Testis (tissue), 3 donors: ENCODE data around the gene GALNT14. TPM values are rescaled to one million over a fixed set of nuclear protein-coding genes. Genes with fewer than 3 reads are reported as not detected.

Source experiments
- DNase-seq: peaks from one replicate; pipeline ENCODE4 v3.0.0-alpha.2; 2019
- H3K27ac ChIP-seq, 2 donors: fragments of 200-600 bp; sonication (generic); one replicate each; pipeline ENCODE4 v1.5.1; 2019
- H3K27me3 ChIP-seq: fragments of 200-600 bp; sonication (generic); one replicate; pipeline ENCODE4 v1.5.1; 2019
- H3K36me3 ChIP-seq: fragments of 200-600 bp; sonication (generic); one replicate; pipeline ENCODE4 v1.5.1; 2017; ENCODE audit warnings: low read depth; ENCODE audit errors: missing control alignments
- H3K4me1 ChIP-seq: fragments of 200-600 bp; sonication (generic); one replicate; pipeline ENCODE4 v1.5.1; 2019
- H3K4me3 ChIP-seq, 2 donors: fragments of 200-600 bp; sonication (generic); one replicate each; pipeline ENCODE4 v1.5.1; 2017 to 2019
- H3K9me3 ChIP-seq: fragments of 200-600 bp; sonication (generic); one replicate; pipeline ENCODE4 v1.5.1; 2017
- POLR2A ChIP-seq: fragments of 450-650 bp; IDR thresholded peaks from one replicate; pipeline ENCODE4 v1.6.1; 2017; ENCODE audit warnings: antibody characterized with exemption, mild to moderate bottlenecking, moderate library complexity
- WGBS, 2 donors: methylation state at CpG; one replicate each; pipeline ENCODE4 v1.1.5; 2018; 5-methylcytosine and 5-hydroxymethylcytosine counted together
- intact Hi-C: fragments of 100-400 bp; cut with DNase I; formaldehyde crosslinking; loops from one replicate; pipeline ENCODE4 v1.15.1; 2023; ENCODE audit warnings: low total_unique reads
- polyA plus RNA-seq: library from polyadenylated mRNA; stranded (reverse); fragments of 350-450 nt; fragmentation: Illumina TruSeq; extraction: RNeasy Lipid Tissue Mini Kit (QIAGEN cat#74804); gene quantifications from one replicate; pipeline ENCODE4 v1.2.3, GENCODE V29; 2014; ENCODE audit warnings: low read depth, low replicate concordance; ENCODE audit not compliant: insufficient read depth
- total RNA-seq, 2 donors: library from RNA; depleted of rRNA; stranded (reverse); fragments of >200 nt; gene quantifications; one replicate each; pipeline ENCODE4 v1.2.3, GENCODE V29; 2016
- TF ChIP-seq, protein P1 (sequence below), 3 experiments: fragments of 450-650 bp in 2 of 3; fragments of 200-600 bp in 1 of 3; sonication (generic) in 1 of 3; IDR thresholded peaks; one replicate each; pipeline ENCODE4 v1.5.1; 2016 to 2019; ENCODE audit warnings: antibody characterized with exemption in 3 of 3, mild to moderate bottlenecking in 2 of 3, moderate library complexity in 1 of 3

GALNT14 gene
- total and polyA plus RNA-seq, 3 donors from 2014 or later, result 6.9 to 31.5 (median 11.6) TPM

GRCh38 chr2:31066086-31066485 lies 72.2 kb downstream of the GALNT14 start:
- intact Hi-C loops, result no loop called here
- Histone ChIP-seq H3K36me3 (no peaks in the 10 kb centered on the region), H3K27ac (no peak overlapping the region), H3K4me1 (no peaks in the 10 kb centered on the region), H3K4me3 (no peak overlapping the region), H3K27me3 (no peaks in the 10 kb centered on the region), H3K9me3 (no peaks in the 10 kb centered on the region)
- TF ChIP-seq, protein P1, sequence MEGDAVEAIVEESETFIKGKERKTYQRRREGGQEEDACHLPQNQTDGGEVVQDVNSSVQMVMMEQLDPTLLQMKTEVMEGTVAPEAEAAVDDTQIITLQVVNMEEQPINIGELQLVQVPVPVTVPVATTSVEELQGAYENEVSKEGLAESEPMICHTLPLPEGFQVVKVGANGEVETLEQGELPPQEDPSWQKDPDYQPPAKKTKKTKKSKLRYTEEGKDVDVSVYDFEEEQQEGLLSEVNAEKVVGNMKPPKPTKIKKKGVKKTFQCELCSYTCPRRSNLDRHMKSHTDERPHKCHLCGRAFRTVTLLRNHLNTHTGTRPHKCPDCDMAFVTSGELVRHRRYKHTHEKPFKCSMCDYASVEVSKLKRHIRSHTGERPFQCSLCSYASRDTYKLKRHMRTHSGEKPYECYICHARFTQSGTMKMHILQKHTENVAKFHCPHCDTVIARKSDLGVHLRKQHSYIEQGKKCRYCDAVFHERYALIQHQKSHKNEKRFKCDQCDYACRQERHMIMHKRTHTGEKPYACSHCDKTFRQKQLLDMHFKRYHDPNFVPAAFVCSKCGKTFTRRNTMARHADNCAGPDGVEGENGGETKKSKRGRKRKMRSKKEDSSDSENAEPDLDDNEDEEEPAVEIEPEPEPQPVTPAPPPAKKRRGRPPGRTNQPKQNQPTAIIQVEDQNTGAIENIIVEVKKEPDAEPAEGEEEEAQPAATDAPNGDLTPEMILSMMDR (IDR thresholded peaks at IDR 0.05), result no peak
- no peak for TF ChIP-seq POLR2A
- no peak for DNase-seq
- 40 to 65% methylated on average over 2 to 9 of the region's 9 CpGs for WGBS, 2 donors

GRCh38 chr2:31065356-31065755 lies 72.9 kb downstream of the GALNT14 start:
- Histone ChIP-seq H3K4me3 (no peak overlapping the region), H3K27ac (no peak overlapping the region), H3K36me3 (no peaks in the 10 kb centered on the region), H3K4me1 (no peaks in the 10 kb centered on the region), H3K27me3 (no peaks in the 10 kb centered on the region), H3K9me3 (no peaks in the 10 kb centered on the region)
- WGBS, 2 donors, result 70 to 89% methylated on average over 4 to 5 of the region's 5 CpGs
- intact Hi-C loops, result no loop called here
- no peak for DNase-seq
- no peak for TF ChIP-seq POLR2A
- TF ChIP-seq, protein P1 (IDR thresholded peaks at IDR 0.05), result no peak

DNA sequence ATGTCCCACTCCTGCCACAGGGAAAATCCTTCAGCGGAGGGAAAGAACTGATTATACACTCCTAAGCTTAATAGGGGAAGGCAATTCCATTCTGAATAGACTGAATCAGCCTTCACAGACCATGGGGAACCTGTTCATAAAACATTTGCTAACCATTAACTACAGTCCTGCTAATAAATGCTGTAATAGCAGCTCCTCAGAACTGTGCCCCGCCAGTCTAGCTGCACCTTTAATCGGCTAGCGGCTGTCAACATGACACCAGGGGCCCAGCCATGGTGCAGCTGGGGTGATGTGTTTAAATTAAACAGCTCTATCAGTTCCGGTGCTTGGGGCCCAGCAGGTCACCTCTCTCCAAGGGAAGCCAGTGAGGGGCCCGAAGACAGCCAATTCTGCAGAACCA lies 77.8 kb downstream of the GALNT14 start:
- Histone ChIP-seq H3K36me3 (no peaks in the 10 kb centered on the region), H3K27ac (no peak overlapping the region), H3K27me3 (no peaks in the 10 kb centered on the region), H3K9me3 (no peaks in the 10 kb centered on the region), H3K4me3 (no peak overlapping the region), H3K4me1 (peaks cover 1% of the 10 kb centered on the region)
- no peak for TF ChIP-seq POLR2A
- TF ChIP-seq, protein P1 (IDR thresholded peaks at IDR 0.05), result no peak
- no peak for DNase-seq
- WGBS, 2 donors, result 92% methylated on average over 6 of the region's 6 CpGs
- intact Hi-C loops, result no loop called here

DNA sequence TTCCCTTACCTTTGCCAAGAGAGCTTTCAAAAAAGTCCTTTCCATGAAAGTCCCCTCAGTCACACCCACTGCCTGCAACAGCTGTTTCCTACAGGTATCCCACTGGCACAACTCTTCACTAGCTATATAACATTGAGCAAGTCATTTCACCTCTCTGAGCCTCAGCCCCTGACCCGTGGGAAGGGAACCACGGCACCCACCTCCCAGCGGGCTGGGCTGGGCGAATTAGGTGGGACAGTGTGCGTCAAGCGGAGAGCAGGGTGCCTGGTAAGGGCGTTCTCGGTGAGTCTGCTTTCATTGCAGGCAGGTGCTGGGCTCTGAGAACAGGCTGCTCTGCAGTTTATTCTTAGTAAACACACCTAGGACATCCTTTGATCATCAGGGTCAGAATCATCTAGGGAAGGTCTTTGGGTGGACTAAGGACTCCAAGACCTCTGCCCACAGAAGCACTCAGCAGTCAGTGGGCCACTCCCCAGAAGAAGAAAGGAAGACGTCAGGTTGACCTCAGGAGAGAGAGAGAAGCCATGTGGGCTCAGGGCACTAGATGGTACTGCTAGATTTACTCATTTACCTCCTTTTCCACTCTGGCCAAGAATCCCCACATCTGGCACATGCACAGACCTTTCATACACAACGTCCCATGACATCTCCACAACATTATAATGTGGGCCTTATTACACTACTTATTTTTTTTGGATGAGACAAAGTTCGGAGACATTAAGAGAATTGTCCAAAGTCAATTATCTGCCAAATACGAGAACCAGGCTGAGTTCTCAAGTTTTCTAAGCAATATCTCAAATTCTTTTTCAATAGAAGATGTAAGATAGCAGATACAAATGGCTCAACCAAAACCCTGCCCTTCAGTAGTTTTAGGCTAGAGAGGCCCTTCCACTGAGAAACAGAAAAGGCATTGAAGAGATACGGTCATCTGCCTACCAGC lies 79.9 kb downstream of the GALNT14 start:
- WGBS, 2 donors, result 85 to 89% methylated on average over 13 of the region's 13 CpGs
- TF ChIP-seq POLR2A, result no peak

GRCh38 chr2:31057691-31058090 lies 80.5 kb downstream of the GALNT14 start:
- H3K27me3 ChIP-seq, result no peaks in the 10 kb centered on the region
- no peak overlapping the region for H3K4me3 ChIP-seq
- no peaks in the 10 kb centered on the region for H3K36me3 ChIP-seq
- 78 to 91% methylated on average over 3 of the region's 3 CpGs for WGBS, 2 donors
- H3K9me3 ChIP-seq, result no peaks in the 10 kb centered on the region
- TF ChIP-seq, protein P1 (IDR thresholded peaks at IDR 0.05), result no peak
- TF ChIP-seq POLR2A, result no peak
- DNase-seq, result no peak
- peaks cover 11% of the 10 kb centered on the region for H3K4me1 ChIP-seq
- no peak overlapping the region for H3K27ac ChIP-seq
- intact Hi-C loops, result no loop called here

More for the DNA sequence above, 79.9 kb downstream of the GALNT14 start:
- Histone ChIP-seq H3K36me3 (no peaks in the 10 kb centered on the region), H3K4me3 (no peak overlapping the region), H3K4me1 (peaks cover 11% of the 10 kb centered on the region), H3K9me3 (no peaks in the 10 kb centered on the region), H3K27me3 (no peaks in the 10 kb centered on the region), H3K27ac (no peak overlapping the region)
- intact Hi-C loops, result no loop called here
- DNase-seq, result no peak
